ENCODE data around the gene TOMM20.

TOMM20 gene

DNA sequence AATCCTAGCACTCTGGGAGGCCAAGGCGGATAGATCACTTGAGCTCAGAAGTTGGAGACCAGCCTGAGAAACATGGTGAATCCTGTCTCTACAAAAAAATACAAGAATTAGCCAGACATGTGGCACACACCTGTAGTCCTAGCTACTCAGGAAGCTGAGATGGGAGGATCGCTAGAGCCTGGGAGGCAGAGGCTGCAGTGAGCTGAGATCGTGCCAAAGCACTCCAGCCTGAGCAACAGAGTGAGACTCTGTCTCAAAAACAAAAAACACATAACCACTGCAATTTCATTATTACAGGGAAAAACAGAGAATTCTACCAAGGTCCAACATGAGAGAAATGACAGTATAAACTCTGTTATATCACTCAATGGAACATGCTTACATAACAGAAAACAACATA is 4.4 kb upstream of the TOMM20 start:
- DNase-seq (ENCODE audit: low spot score) = no peak

DNA sequence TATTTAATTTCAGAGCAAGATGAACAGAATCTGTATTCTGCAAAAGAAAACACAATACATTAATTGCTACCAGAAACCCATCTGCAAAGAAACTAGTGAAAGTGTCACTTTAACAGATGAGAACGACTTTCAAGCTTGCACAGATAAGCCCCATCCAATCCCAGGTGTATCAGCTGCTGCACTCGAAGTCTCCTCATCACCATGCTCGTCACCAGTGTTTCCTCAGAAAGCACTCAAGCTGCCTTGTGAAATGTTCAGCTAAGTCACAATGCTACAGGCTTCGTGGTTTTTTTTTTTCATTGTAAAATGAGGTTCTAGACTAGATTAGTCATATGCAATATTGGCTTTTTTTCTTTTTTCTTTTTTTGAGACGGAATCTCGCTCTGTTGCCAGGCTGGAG is 3.3 kb upstream of the TOMM20 start:
- no peak for DNase-seq (ENCODE audit: low spot score)

DNA sequence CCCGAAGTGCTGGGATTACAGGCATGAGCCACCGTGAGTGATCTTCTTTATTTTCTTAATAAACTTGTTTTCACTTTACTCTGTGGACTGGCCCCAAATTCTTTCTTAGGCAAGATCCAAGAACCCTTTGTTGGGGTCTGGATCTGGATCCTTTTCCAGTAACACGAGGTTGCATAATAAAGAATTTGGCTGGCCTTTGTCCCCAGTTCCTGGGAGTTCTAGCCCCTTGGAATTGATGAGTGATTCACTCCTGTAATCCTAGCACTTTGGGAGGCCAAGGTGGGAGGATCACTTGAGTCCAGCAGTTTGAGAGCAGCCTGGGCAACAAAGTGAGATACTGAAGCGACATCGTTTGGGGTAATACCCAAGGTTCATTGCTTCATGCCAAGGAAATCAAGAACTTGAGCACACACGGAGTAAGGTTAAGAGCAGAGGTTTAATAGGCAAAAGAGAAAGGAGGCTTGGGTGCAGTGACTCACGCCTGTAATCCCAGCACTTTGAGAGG is 2.2 kb upstream of the TOMM20 start:
- DNase-seq (ENCODE audit: low spot score) = no peak

DNA sequence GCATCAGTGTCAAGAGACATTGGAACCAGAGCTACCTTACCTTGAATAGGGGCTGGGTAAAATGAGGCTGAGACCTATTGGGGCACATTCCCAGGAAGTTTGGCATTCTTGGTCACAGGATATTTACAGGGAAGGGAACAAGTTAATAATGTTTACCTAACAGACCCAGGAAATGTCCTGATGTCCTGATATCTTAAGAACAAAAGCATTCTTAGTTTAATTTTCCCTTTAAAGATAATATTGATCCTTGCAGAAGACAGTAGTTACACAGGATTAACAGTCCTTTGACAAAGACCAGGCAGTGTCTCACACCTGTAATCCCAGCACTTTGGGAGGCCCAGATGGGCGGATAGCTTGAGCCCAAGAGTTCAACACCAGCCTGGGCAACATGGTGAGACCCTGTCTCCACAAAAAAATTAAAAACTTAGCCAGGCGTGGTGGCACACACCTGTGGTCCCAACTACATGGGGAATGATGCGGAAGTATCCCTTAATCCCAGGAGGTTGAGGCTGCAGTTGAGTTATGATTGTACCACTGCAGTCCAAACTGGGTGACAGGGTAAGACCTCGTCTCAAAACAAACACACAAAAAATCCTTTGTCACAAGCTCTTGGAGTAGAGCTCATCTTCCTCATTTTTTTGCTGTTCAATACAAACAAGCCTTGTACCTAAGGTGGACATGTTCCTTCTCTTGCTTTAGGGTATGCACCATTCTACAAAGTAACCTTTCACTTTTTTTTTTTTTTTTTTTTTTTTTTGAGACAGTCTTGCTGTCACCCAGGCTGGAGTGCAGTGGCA is 1.3 kb upstream of the TOMM20 start:
- no peak for DNase-seq (ENCODE audit: low spot score)

DNA sequence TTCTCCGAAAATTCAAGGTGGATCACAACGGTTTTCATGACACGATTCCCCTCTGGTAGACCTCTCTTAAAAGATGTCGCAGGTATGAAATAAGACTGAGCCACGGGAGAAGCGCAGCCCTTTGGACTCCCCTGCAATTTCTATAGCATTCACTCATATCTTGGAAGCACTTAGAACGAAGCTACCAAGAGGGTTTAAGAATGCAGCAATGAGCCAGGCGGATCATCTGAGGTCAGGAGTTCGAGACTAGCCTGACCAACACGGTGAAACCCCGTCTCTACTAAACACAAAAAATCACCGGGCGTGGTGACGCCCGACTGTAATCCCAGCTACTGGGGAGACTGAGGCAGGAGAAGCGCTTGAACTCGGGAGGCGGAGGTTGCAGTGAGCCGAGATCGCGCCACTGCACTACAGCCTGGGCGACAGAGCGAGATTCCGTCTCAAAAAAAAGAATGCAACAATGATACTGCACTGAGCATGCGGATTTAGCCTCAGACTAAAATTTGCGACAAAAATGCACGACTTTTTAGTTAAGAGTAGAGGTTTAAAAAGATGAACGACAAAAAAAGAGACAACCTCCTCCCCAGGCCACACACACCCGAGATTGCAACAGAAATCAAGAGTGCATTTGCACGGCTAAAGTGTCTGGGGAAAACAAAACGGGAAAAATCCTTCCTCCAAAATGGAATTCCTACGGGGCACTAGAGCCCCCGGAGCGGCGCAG is 743 bp downstream of the TOMM20 start:
- no peak for DNase-seq (ENCODE audit: low spot score)

DNA sequence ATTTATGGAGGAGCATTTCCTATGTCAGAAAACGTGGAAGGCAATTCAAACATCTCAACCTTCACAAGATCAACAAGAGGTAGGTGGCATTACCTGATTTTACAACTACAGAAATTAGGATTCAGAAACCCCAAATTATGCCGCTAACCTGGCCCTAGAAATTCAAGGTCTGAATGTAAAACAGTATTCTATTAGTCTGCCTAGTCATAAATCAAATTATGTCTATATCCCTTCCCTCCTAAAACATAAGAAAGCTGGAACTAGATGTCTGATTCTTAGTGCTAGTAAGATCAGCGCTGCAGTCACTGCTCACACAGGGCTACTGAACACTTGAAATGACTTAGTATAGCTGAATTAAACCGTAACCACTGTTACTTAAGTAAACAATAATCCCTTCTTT is 1.4 kb downstream of the TOMM20 start:
- no peak for DNase-seq (ENCODE audit: low spot score)

DNA sequence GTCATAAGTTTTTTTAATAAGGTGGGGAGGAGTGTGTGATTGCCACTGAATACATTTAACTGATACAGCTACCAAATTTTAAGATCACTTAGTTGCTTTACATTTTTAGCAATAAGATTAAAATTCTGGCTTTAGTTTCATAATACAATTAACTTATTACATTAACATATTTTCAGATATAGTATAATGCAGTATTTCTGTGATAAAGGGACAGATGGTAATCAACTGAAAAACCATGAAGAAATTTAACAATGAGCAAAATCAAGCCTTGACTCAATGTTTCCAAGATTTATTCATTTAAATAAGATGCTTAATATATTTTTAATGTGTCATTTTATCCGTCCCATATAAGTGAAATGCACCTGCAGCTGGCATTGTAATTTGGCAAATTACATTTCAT is 4.0 kb downstream of the TOMM20 start:
- DNase-seq (ENCODE audit: low spot score) = no peak

DNA sequence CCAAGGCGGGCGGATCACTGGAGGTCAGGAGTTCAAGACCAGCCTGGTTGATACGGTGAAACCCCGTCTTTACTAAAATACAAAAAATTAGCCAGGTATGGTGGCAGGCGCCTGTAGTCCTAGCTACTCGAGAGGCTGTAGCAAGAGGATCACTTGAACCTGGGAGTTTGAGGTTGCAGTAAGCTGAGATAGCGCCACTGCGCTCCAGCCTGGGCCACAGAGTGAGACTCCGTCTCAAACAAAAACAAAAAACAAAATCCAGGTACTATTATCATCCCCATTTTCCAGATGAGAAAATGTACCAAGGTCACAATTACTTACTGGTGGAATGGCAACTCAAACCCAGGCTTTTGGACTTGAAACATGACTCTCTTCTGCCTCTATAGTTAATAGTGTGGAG is 4.5 kb downstream of the TOMM20 start:
- DNase-seq (ENCODE audit: low spot score) = no peak

DNA sequence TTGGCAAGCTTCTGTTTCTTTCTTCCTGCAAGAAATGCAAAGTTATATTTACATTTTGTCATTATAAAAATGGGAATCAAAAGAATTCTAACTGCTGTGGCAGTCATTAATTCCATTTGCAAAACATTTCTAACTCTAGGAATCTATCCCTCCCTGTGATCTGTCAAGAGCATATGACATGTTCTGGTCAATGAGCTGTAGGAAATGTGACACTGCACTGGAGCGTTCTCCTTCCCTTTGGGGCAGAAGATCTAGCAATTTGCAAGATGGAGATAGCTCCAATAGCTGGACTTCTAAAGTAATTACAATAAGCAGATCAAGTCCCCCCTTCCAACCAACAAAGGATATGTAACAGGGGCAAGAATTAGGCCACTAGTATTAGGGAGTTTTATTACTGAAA is 6.3 kb downstream of the TOMM20 start:
- DNase-seq (ENCODE audit: low spot score) = peak; percentile 3

DNA sequence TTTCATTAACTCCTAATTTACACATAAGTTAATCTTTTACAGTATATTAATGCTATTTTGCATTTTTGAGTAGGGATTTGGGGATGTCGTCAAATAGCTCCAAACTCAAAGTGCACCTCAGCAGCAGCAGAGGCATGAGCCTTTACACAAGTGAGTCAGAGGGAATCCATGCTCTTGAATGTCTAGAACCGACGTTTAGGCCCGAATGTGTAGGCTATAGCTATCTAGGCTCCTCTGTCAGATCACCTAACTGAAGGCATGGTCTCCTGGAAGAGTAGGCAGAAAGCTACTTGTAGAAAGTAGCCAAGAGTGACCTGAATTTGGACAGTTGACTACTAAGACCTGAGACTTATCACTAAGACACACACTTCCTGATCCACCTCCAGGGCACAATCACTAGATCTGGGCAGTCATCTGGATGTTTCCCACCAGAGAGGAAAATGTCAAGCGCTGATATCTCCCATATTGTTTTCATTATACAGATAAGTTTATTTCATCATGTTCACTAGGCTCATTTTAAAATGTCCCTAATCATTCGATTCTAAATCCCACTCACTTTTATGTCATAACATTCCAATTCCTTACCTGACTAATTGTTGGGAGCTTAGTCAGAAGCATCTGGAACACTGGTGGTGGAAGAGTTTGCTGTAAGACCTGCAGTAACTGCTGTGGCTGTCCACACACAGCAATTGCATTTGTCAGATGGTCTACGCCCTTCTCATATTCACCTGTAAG is 15.3 kb downstream of the TOMM20 start:
- DNase-seq (ENCODE audit: low spot score) = peak; percentile 3

DNA sequence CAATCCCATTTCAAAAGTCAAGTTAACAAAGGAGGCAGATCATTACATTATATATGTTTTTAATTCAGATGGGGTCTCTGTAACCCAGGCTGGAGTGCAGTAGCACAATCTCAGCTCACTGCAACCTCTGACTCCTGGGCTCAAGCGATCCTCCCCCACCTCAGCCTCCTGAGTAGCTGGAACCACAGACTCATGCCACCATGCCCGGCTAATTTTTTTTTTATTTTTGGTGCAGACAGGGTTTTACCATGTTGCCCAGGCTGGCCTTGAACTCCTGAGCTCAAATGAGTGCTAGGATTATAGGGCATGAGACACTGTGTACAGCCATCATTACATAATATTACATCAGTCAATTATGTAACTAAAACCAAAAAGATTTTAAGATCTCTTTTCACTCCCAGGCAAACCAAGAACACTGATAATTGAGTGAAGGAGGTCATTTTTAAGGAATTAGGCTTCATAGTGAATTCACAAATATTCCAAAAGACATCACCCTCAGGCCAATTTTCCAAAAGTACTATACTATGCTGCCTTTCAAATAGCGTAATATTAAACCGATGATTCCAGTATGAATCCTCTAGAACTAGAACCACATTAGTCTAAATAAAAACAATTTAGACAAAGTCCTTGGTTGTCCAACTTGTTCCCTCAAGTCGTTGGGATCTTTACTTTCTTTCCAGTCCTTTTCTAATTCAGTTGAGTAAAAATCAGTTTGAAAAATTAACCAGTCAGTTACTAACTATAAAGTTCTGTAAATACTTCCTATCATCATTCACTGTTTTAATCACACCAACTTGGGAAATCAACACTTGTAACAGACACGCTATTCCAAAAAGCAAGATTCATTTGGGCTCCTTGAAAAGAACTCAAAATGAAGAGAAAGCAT is 16.1 kb downstream of the TOMM20 start:
- DNase-seq (ENCODE audit: low spot score) = peak; percentile 2

DNA sequence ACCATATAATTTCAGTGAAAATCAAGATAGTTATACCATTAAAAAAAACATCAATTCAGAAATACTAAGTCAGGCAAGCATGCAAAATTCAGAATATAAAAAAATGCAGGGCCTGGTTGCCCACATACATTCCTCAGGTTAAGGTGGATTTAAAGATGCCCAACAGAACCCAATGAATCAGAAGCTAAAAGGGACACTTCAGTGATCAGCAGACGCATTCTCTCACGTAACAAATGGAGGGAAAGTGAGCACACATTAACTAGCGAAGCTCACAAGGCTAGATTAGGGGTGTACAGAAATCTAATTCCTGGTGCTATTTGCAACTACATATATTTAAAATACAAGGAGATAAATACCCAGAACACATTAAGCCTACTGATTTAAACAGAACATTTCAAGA is 17.5 kb downstream of the TOMM20 start:
- no peak for DNase-seq (ENCODE audit: low spot score)

DNA sequence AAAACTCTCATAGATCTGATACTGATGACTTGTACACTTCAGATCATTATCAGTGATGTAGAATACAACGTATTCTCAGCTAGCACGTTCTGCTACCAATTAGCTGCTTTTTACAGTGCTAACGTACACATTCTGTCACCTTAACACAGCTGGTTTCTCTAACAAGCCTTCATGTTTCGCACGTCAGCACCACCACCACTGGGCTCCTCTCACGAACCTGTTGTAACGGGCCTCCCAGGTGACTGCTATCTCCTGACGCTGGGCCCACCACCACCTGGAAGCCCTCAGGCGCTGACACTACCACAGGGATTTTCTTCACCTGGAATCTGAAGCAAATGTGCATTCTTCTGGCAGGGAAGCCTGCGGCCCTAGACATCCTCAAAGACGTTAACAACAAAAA is 19.8 kb downstream of the TOMM20 start:
- DNase-seq (ENCODE audit: low spot score) = peak; percentile 37

DNA sequence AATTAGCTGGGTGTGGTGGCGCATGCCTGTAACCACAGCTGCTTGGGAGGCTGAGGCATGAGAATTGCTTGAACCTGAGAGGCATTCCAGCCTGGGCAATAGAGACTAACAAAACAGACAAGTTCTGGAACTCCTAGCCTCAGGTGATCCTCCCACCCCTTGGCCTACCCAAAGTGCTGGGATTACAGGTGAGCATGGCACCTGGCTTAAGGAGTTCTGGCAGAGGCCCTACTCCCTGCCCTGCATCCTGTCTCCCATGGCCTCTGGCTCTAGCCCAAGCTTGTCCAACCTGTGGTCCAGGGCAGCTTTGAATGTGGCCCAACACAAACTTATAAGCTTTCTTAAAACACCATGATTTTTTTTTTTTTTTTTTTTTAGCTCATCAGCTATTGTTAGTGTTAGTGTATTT is 20.4 kb downstream of the TOMM20 start:
- DNase-seq (ENCODE audit: low spot score) = peak; percentile 25

DNA sequence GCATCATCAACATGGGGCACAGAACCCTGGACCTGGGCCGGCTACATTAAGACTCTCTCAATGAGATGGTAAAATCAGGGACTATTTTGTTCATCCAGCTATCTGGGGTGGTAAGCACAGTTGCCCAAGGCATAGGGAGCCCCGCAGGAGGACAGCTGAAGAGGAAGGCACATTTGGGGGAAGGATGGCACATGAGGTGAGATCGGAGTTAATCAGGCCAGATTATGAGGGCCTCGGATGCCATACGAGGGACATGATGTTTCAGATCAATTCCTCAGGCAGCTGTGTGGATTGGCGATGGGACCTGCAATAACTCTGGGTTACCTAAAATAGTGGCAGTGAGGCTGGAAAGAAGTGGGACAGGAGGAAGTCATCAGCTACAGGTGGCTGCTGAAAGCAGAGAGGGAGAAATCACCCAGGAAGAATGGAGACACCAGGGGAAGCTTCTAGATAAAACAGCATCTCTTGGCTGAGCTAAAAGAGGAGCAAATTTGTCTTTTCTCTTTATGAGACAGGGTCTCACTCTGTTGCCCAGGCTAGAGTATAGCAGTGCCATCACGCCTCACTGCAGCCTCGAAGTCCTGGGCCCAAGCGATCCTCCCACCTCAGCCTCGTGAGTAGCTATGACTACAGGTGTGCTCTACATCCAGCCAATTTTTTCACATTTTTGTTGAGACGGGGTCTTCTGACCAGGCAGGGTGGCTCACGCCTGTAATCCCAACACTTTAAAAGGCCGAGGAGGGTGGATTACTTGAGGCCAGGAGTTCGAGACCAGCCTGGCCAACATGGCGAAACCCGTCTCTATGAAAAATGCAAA is 21.1 kb downstream of the TOMM20 start:
- peak; percentile 36 for DNase-seq (ENCODE audit: low spot score)

DNA sequence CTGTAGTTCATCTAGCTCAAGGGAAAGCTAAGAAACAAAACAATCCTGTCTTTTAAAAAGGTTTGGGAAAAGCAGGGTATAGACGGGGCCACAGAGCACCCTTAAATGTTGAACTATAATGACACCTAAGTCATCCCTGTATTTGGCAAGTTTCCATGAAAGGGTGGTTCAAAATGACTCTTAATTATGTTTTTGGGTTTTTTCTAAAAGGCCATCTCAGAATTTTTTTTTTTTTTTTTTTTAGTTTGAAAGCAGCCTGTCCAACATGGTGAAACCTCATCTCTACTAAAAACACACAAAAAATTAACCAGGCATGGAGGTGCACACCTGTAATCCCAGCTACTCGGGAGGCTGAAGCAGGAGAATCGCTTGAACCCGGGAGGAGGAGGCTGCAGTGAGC is 22.2 kb downstream of the TOMM20 start:
- peak; percentile 5 for DNase-seq (ENCODE audit: low spot score)

DNA sequence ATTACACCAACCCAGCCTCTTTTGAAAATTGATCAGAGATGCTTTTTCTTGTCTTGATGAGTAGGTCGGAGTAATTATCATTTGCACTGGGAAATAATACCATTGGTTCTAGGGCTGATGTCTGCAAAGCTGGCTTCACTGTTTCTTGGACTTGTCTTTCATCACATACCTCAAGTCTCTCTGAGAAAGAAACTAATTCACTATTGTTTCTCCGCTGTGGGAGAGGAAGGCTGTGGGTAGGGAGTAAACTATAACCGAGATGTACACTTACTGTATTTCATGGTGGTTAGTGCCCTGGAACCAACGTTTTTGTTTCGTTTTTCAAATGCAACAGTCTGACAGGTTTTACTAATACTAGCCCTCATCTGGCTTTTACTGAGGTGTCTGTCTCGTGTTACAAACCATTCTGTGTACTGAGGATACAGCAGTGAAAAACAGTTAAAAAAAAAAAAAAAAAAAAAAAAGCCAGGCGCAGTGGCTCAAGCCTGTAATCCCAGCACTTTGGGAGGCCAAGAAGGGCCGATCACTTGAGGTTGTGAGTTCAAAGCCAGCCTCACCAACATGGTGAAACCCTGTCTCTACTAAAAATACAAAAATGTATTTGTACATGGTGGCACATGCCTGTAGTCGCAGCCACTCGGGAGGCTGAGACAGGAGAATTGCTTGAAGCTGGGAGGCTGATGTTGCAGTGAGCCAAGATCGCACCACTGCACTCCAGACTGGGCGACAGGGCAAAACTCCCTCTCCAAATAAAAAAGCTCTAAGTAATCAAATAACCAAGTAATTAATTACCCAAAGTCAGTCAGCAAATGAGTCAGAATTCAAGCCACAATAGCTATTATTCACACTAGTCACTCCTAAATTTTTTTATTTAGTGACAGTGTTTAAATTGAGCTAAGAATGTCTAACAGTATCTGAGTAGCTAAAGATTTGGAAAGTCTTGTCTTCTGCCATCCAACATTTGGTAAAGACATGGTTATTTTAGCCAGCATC is 23.3 kb downstream of the TOMM20 start:
- peak; percentile 27 for DNase-seq (ENCODE audit: low spot score)

DNA sequence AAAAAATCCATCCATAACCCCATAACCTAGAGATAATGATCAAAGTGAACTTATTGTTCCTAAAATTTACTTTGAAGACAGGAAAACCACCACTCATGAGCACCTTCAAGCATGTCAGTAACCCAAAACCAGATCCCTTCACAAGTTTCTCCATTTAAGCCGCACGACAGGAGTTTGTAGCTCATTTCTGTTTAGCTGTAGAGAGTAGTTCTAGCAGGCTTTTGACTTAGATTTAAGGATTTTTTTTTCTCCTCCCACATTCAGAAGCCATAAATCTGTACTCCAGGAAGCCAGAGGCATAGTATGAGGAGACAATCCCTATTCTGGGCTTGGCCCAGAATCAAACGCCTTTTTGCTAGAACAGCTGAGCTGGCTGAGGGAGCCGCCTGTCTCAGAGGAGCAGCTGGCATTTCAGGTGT is 25.6 kb downstream of the TOMM20 start:
- DNase-seq (ENCODE audit: low spot score) = peak; percentile 19

DNA sequence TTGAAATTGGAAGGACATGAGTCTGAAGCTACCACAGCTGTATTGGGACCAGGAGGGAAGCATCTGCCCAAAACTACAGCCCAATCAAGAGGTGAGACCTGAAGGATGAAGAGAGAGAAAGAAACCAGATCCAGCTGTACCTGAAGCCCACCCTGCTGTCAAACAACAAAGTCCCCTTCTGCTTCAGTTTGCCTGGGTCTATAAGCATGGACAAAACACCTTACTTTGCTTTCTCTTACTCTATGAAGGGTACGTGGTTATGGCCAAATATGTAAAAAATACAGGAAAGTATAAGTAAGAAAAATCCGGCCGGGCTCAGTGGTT is 26.4 kb downstream of the TOMM20 start:
- peak; percentile 18 for DNase-seq (ENCODE audit: low spot score)
